CD8-positive, alpha-beta memory T cell (primary cell): ENCODE results near the gene PRICKLE2. TPM values are rescaled to one million over a fixed set of nuclear protein-coding genes. Genes with fewer than 3 reads are reported as not detected.

Source experiments
- CTCF ChIA-PET: fragments of 350-600 bp; sonication (Branson Sonifier 250); formaldehyde crosslinking; loops from one replicate; lab custom pipeline; 2021; ENCODE audit warnings: antibody characterized with exemption; lab: Charles Lee
- POLR2A ChIA-PET: fragments of 350-600 bp; sonication (Branson Sonifier 250); formaldehyde crosslinking; loops from one replicate; lab custom pipeline; 2021; ENCODE audit warnings: antibody characterized with exemption; lab: Charles Lee
- DNase-seq, 5 donors: peaks; one replicate each; pipeline versions ENCODE4 v3.0.0 to v3.0.0-alpha.2; 2020 to 2022; ENCODE audit warnings: mixed read lengths in 1 of 5
- H3K27ac ChIP-seq: one replicate; pipeline ENCODE4 v1.7.0; 2013; ENCODE audit warnings: low read depth, mild to moderate bottlenecking, low read length, moderate library complexity
- H3K27me3 ChIP-seq: 2 replicates; pipeline ENCODE4 v1.7.0; 2013; ENCODE audit warnings: low read length, mild to moderate bottlenecking; ENCODE audit not compliant: insufficient read depth, poor library complexity, severe bottlenecking
- H3K36me3 ChIP-seq: 2 replicates; pipeline ENCODE4 v1.7.0; 2013; ENCODE audit warnings: mild to moderate bottlenecking, low read length, moderate library complexity; ENCODE audit not compliant: insufficient read depth
- H3K4me1 ChIP-seq: 2 replicates; pipeline ENCODE4 v1.7.0; 2013; ENCODE audit warnings: mild to moderate bottlenecking, low read length, moderate library complexity; ENCODE audit not compliant: insufficient read depth
- H3K4me3 ChIP-seq: 2 replicates; pipeline ENCODE4 v1.7.0; 2013; ENCODE audit warnings: mild to moderate bottlenecking, low read length
- H3K9me3 ChIP-seq: 2 replicates; pipeline ENCODE4 v1.7.0; 2013; ENCODE audit warnings: mild to moderate bottlenecking, low read length
- H3K27ac Mint-ChIP-seq, 8 donors: one replicate each; pipeline ENCODE4 v1.8.0; 2020 to 2021; ENCODE audit warnings: mixed read lengths in 8 of 8, mild to moderate bottlenecking in 6 of 8, inconsistent platforms in 3 of 8, moderate library complexity in 3 of 8
- H3K27me3 Mint-ChIP-seq, 2 donors: one replicate each; pipeline ENCODE4 v1.8.0; 2020 to 2021; ENCODE audit warnings: mixed read lengths in 2 of 2, mild to moderate bottlenecking in 1 of 2, moderate library complexity in 1 of 2
- H3K36me3 Mint-ChIP-seq, 3 donors: one replicate each; pipeline ENCODE4 v1.8.0; 2020 to 2021; ENCODE audit warnings: mixed read lengths in 3 of 3, inconsistent platforms in 1 of 3, mild to moderate bottlenecking in 1 of 3
- H3K4me1 Mint-ChIP-seq, 3 donors: one replicate each; pipeline ENCODE4 v1.8.0; 2020 to 2021; ENCODE audit warnings: mixed read lengths in 3 of 3, inconsistent platforms in 1 of 3, mild to moderate bottlenecking in 1 of 3
- H3K4me3 Mint-ChIP-seq, 7 donors: one replicate each; pipeline ENCODE4 v1.8.0; 2020 to 2021; ENCODE audit warnings: mixed read lengths in 7 of 7, mild to moderate bottlenecking in 6 of 7, moderate library complexity in 4 of 7, inconsistent platforms in 2 of 7
- H3K9me3 Mint-ChIP-seq, 5 donors: one replicate each; pipeline ENCODE4 v1.8.0; 2020 to 2022; ENCODE audit warnings: mixed read lengths in 5 of 5, mild to moderate bottlenecking in 3 of 5, moderate library complexity in 2 of 5, inconsistent platforms in 1 of 5
- polyA plus RNA-seq: library from polyadenylated mRNA; unstranded; fragments of 300-500 nt; fragmentation: Illumina TruSeq; gene quantifications from one replicate; pipeline ENCODE4 v1.2.3, GENCODE V29; 2021
- total RNA-seq, 2 experiments: library from RNA; stranded (reverse); gene quantifications; one replicate each; pipeline ENCODE4 v1.2.3, GENCODE V29; 2021

The PRICKLE2 gene
- total and polyA plus RNA-seq, 3 experiments from 2014 or later: not detected

DNA sequence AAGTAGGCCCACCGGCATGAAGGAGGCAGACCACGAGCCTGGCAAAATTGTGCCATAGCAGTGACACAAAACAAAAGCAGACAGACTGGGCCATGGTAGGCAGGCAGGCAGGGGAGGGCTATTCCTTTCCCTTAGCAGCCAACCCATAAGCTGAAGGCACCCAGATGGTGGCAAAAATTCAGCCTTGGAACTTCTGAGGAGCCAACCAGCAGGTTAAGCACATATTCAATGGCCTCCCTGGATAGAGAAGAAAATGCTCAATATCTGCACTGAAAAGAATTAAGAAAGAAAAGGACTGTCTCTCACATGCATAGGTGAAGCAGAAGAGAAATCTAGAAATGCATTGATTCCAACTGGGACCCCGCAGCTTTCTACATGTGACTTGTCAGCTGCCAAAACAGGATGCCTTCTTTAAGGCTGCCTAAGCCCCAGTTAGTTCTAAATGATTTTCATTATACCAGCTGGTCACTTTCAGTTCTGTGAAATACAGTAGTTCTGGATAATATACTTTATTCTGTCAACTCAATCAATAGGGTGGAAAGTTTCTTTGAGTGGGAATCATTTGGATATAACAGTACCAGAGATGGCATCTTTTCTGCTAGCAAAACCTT is 2.7 kb downstream of the PRICKLE2 start:
- Histone ChIP-seq H3K4me1 (no peaks in the 10 kb centered on the region), H3K27ac (no peak overlapping the region), H3K36me3 (no peaks in the 10 kb centered on the region), H3K9me3 (no peaks in the 10 kb centered on the region), H3K4me3 (no peak overlapping the region), H3K27me3 (no peaks in the 10 kb centered on the region)
- POLR2A ChIA-PET: no interaction called here
- H3K9me3 Mint-ChIP-seq: peaks cover 0 to 2% (median 0%) of the 10 kb centered on the region in 5 donors
- no peaks in the 10 kb centered on the region for H3K4me1 Mint-ChIP-seq
- CTCF ChIA-PET: no interaction called here
- no peak overlapping the region for H3K27ac Mint-ChIP-seq
- DNase-seq: no peak
- H3K4me3 Mint-ChIP-seq: no peak overlapping the region
- H3K27me3 Mint-ChIP-seq: peaks cover 7 to 17% of the 10 kb centered on the region in 2 donors
- H3K36me3 Mint-ChIP-seq: peaks cover 0 to 2% (median 0%) of the 10 kb centered on the region in 3 donors

DNA sequence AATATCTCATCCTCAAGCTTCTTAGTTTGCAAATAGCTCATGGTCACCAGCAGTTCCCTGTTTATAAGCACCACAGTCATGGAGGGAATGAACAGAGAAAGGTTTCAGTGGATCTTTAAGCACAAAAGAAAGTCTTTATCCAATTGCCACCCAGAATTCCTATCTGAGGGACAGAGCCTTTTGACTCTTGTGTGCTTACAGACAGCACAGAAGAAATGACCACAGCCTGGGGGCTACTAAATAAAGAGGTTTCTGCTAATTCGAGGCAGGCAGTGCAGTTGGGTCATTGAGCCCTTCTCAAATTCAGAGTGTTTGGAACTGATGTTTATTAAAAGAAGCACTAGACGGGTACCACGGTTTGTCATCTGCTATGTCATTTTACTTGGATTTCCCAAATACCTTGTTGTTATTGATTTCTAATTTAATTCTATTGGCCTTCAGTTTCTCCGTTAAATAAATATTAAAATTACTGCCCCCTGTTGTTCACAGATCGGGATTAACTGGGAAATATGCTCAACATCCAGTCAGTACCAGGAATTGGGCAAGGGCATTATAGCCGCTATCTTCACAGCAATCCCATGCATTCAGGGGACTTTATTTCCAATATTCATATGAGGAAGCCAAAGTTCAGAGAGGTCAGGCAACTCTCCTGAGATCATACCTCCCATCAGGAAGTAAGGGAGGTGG is 3.6 kb downstream of the PRICKLE2 start:
- H3K27ac Mint-ChIP-seq: no peak overlapping the region
- H3K4me3 Mint-ChIP-seq: no peak overlapping the region
- peaks cover 3 to 10% of the 10 kb centered on the region in 2 donors for H3K27me3 Mint-ChIP-seq
- peaks cover 0 to 2% (median 0%) of the 10 kb centered on the region in 5 donors for H3K9me3 Mint-ChIP-seq
- peaks cover 0 to 2% (median 0%) of the 10 kb centered on the region in 3 donors for H3K36me3 Mint-ChIP-seq
- no peaks in the 10 kb centered on the region for H3K4me1 ChIP-seq
- no peaks in the 10 kb centered on the region for H3K36me3 ChIP-seq
- ChIA-PET CTCF (no interaction called here), POLR2A (no interaction called here)
- H3K4me3 ChIP-seq: no peak overlapping the region
- DNase-seq: no peak
- H3K27ac ChIP-seq: no peak overlapping the region
- H3K27me3 ChIP-seq: no peaks in the 10 kb centered on the region
- no peaks in the 10 kb centered on the region for H3K9me3 ChIP-seq
- no peaks in the 10 kb centered on the region for H3K4me1 Mint-ChIP-seq

- Histone ChIP-seq H3K27ac (no peak overlapping the region), H3K9me3 (no peaks in the 10 kb centered on the region), H3K4me1 (no peaks in the 10 kb centered on the region), H3K4me3 (no peak overlapping the region), H3K36me3 (no peaks in the 10 kb centered on the region), H3K27me3 (no peaks in the 10 kb centered on the region)
- Mint-ChIP-seq H3K27ac (no peak overlapping the region), H3K9me3 (peaks cover 0 to 1% (median 0%) of the 10 kb centered on the region in 5 donors), H3K36me3 (no peaks in the 10 kb centered on the region), H3K4me1 (no peaks in the 10 kb centered on the region), H3K4me3 (no peak overlapping the region), H3K27me3 (peaks cover 3 to 5% of the 10 kb centered on the region in 2 donors)
- ChIA-PET CTCF (no interaction called here), POLR2A (no interaction called here)
- no peak for DNase-seq
These were observed 4.9 kb downstream of the PRICKLE2 start for GRCh38 chr3:64220161-64220914.

GRCh38 chr3:64218746-64219145 is 6.5 kb downstream of the PRICKLE2 start:
- Mint-ChIP-seq H3K4me3 (no peak overlapping the region), H3K9me3 (peaks cover 0 to 1% (median 0%) of the 10 kb centered on the region in 5 donors), H3K4me1 (no peaks in the 10 kb centered on the region), H3K27me3 (peaks cover 0 to 8% of the 10 kb centered on the region in 2 donors), H3K36me3 (no peaks in the 10 kb centered on the region), H3K27ac (no peak overlapping the region)
- no peak overlapping the region for H3K27ac ChIP-seq
- ChIA-PET POLR2A (no interaction called here), CTCF (no interaction called here)
- H3K4me3 ChIP-seq: no peak overlapping the region
- H3K9me3 ChIP-seq: no peaks in the 10 kb centered on the region
- no peaks in the 10 kb centered on the region for H3K27me3 ChIP-seq
- no peak for DNase-seq
- H3K4me1 ChIP-seq: no peaks in the 10 kb centered on the region
- no peaks in the 10 kb centered on the region for H3K36me3 ChIP-seq

DNA sequence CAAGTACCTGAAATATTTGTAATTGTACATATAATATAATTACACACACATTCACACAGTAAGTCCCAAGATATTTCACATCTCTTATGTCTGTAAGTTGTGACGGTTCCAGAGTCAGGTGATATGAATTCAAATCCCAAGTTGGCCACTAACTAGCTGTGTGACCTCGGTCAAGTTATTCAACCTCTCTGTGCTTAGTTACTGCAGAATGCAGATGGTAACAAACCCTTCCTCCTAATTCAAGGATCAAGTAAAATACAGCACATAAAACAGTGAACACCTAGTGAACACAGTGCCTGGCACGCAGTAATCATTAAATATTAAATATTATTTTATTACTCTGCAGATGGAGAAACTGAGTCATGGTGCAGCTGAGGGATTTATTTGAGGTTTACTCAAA is 6.9 kb downstream of the PRICKLE2 start:
- peaks cover 0 to 1% (median 0%) of the 10 kb centered on the region in 5 donors for H3K9me3 Mint-ChIP-seq
- CTCF ChIA-PET: no interaction called here

GRCh38 chr3:64216274-64217147 is 8.8 kb downstream of the PRICKLE2 start:
- ChIA-PET POLR2A (no interaction called here), CTCF (no interaction called here)
- no peaks in the 10 kb centered on the region for H3K27me3 ChIP-seq
- H3K9me3 ChIP-seq: no peaks in the 10 kb centered on the region
- H3K9me3 Mint-ChIP-seq: peaks cover 0 to 1% (median 0%) of the 10 kb centered on the region in 5 donors
- no peaks in the 10 kb centered on the region for H3K36me3 Mint-ChIP-seq
- H3K4me3 ChIP-seq: no peak overlapping the region
- peak overlapping the region in 1 of 8 donors; percentile 52 for H3K27ac Mint-ChIP-seq
- no peaks in the 10 kb centered on the region for H3K4me1 Mint-ChIP-seq
- no peak overlapping the region for H3K4me3 Mint-ChIP-seq
- DNase-seq: no peak
- no peak overlapping the region for H3K27ac ChIP-seq
- H3K36me3 ChIP-seq: no peaks in the 10 kb centered on the region
- peaks cover 0 to 6% of the 10 kb centered on the region in 2 donors for H3K27me3 Mint-ChIP-seq
- no peaks in the 10 kb centered on the region for H3K4me1 ChIP-seq

More for the DNA sequence above, 6.9 kb downstream of the PRICKLE2 start:
- H3K36me3 Mint-ChIP-seq: no peaks in the 10 kb centered on the region
- H3K27me3 Mint-ChIP-seq: peaks cover 0 to 8% of the 10 kb centered on the region in 2 donors
- H3K36me3 ChIP-seq: no peaks in the 10 kb centered on the region
- H3K27me3 ChIP-seq: no peaks in the 10 kb centered on the region
- no peak overlapping the region for H3K27ac ChIP-seq
- no peak for DNase-seq
- no peaks in the 10 kb centered on the region for H3K4me1 Mint-ChIP-seq
- H3K9me3 ChIP-seq: no peaks in the 10 kb centered on the region
- no peak overlapping the region for H3K4me3 Mint-ChIP-seq
- H3K27ac Mint-ChIP-seq: no peak overlapping the region
- POLR2A ChIA-PET: no interaction called here
- H3K4me3 ChIP-seq: no peak overlapping the region
- H3K4me1 ChIP-seq: no peaks in the 10 kb centered on the region

DNA sequence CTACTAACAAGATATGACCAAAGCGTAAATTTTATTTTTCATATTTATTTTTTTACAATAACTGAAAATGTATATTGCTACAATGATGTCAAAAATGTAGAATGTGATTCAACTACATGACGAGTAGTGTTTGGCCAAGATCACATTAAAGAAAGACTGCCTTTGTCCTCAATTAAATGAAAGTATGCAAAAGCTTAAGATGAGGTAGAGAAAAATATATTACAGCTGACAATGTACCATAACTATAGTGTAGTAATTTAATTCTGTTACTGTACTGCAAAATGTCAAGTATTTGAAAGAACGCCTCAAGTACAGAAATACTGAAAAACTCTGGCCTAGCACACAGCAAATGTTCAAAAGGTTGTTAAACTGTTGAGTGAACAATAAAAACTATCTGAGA is 9.7 kb downstream of the PRICKLE2 start:
- no peaks in the 10 kb centered on the region for H3K36me3 Mint-ChIP-seq
- H3K4me1 ChIP-seq: no peaks in the 10 kb centered on the region
- ChIA-PET CTCF (no interaction called here), POLR2A (no interaction called here)
- H3K4me1 Mint-ChIP-seq: no peaks in the 10 kb centered on the region
- DNase-seq: no peak
- no peaks in the 10 kb centered on the region for H3K9me3 ChIP-seq
- no peaks in the 10 kb centered on the region for H3K27me3 ChIP-seq
- no peak overlapping the region for H3K4me3 Mint-ChIP-seq
- no peak overlapping the region for H3K27ac ChIP-seq
- H3K36me3 ChIP-seq: no peaks in the 10 kb centered on the region
- H3K27me3 Mint-ChIP-seq: peaks cover 0 to 3% of the 10 kb centered on the region in 2 donors
- no peak overlapping the region for H3K4me3 ChIP-seq
- H3K27ac Mint-ChIP-seq: no peak overlapping the region
- H3K9me3 Mint-ChIP-seq: no peaks in the 10 kb centered on the region
